ENCODE measurements around the gene ETV3L. TPM values are rescaled to one million over a fixed set of nuclear protein-coding genes. Genes with fewer than 3 reads are reported as not detected.

ETV3L gene
- total RNA-seq, 1 donor: 0.10 TPM

DNA sequence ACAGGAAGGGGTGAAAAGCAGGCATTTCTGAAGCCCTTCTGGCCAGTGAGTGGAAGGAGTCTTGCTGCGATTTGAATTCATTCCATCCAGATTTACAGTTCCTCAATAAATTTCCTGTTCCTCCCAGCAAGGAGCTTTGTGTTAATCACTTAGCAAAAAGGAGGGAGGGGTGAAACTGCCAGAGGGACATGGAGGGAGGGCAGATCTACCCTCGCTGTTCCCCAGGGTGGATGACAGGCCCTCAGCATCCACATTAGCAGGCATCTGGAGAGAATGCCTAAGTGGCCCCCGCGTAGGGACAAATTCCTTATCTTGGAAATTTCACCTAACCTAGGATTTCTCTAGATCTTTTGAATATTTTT, 37.4 kb upstream of the ETV3L start:
- Histone ChIP-seq H3K27me3 (ENCODE audit: insufficient read depth, low read length) (no peaks in the 10 kb centered on the region), H3K4me3 (ENCODE audit: low read length) (peak overlapping the region; percentile 63), H3K4me1 (ENCODE audit: insufficient read depth, low read length) (peaks cover 51% of the 10 kb centered on the region), H3K9me3 (ENCODE audit: low read depth, low read length) (no peaks in the 10 kb centered on the region)

DNA sequence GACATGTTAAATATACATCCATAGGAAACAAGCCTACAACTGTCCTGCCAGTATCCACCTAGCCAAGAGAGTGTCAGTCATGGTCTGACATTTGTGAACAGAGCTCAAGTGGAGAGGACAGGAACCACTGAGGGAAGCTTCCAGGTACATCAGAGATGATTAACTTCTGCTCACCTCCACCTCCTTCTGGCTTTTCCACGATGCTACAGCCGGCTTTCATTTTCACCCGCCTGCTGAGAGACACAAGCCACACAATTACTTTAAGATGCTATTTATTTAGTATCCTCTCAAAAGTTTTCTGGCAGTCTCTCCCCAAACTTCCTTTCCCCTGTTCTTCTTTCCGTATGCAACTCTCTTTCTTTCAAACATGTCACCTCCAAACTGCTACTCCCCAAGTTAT, 36.5 kb upstream of the ETV3L start:
- H3K9me3 ChIP-seq (ENCODE audit: low read depth, low read length): no peaks in the 10 kb centered on the region
- no peaks in the 10 kb centered on the region for H3K27me3 ChIP-seq (ENCODE audit: insufficient read depth, low read length)
- H3K4me3 ChIP-seq (ENCODE audit: low read length): no peak overlapping the region
- peaks cover 52% of the 10 kb centered on the region for H3K4me1 ChIP-seq (ENCODE audit: insufficient read depth, low read length)

DNA sequence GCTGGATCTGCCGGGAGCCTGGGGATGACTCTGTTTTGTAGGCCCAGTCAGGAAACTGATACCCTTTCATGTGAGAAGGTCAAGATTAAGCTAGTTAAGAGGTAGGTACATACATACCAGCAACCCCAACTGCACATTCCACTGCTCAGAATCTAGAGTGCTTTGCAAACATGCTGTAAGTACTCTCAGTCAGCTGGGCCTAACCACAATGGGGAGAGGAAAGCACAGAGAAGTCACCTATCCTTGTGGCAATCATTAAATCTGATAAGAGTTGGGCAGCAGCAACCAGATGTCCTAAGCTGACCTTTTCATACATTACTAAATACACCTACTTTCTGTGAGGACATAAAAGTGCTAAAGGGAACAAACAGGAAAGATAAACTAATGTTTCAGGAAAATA, 36.0 kb upstream of the ETV3L start:
- no peak overlapping the region for H3K4me3 ChIP-seq (ENCODE audit: low read length)
- H3K4me1 ChIP-seq (ENCODE audit: insufficient read depth, low read length): peaks cover 52% of the 10 kb centered on the region
- H3K27me3 ChIP-seq (ENCODE audit: insufficient read depth, low read length): no peaks in the 10 kb centered on the region
- H3K9me3 ChIP-seq (ENCODE audit: low read depth, low read length): no peaks in the 10 kb centered on the region

DNA sequence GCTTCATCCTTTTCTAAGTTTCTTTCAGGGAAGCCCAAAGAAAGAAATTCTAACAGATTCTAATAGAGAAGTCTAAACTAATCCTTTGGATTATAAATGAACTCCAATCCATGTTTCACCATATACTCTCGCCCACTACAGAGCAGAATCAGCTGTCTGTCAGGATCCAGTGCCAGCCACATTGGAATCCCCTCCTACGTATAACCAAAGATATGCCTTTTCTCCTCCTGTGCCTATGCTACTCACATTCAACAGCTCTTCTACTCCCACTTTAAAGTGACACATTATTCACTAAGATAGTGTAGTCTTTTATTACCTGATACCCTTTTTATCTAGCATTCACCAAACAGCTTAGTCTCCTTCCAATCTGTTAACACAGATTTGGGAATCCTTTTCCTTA, 35.5 kb upstream of the ETV3L start:
- no peaks in the 10 kb centered on the region for H3K9me3 ChIP-seq (ENCODE audit: low read depth, low read length)
- no peaks in the 10 kb centered on the region for H3K27me3 ChIP-seq (ENCODE audit: insufficient read depth, low read length)
- no peak overlapping the region for H3K4me3 ChIP-seq (ENCODE audit: low read length)
- H3K4me1 ChIP-seq (ENCODE audit: insufficient read depth, low read length): peaks cover 52% of the 10 kb centered on the region

DNA sequence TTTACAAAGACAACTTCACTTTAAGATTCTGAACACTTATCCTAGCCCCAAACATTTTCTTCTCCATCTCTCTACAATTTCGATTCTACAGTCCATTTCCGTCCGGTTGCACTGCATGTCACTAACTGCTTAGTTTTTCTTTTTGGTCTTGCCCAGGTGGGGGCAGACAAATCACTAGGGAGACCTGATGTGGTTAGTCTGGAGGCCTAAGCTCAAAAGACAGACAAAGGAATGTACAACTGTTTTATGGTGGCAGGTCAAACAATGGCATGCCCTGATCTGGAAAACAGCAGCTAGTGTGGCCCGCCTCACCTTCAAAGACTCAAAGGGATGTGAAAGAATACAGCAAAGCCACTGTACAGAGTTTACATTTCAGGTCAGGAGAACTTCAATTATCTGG, 34.8 kb upstream of the ETV3L start:
- H3K27me3 ChIP-seq (ENCODE audit: insufficient read depth, low read length): no peaks in the 10 kb centered on the region
- H3K4me3 ChIP-seq (ENCODE audit: low read length): no peak overlapping the region
- H3K4me1 ChIP-seq (ENCODE audit: insufficient read depth, low read length): peaks cover 52% of the 10 kb centered on the region
- H3K9me3 ChIP-seq (ENCODE audit: low read depth, low read length): no peaks in the 10 kb centered on the region

DNA sequence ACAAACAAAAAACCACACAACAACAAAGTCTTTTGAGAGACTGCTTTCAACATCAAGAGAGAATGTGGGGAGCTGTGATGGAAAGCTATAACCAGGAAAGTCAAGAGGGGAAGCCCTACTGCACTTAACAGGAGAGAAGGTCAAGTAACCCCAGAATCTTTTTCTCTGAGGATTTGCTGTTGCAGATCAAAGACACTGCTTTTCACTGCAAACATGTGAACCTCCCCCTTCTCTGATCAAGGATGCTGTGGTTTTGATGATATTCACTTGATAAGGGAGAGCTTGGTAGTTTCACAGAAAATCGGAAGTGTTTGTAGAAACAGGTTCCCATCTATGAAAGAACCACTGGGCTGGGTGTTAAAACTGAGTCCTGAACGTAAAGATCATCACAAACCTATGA, 33.8 kb upstream of the ETV3L start:
- Histone ChIP-seq H3K4me3 (ENCODE audit: low read length) (no peak overlapping the region), H3K4me1 (ENCODE audit: insufficient read depth, low read length) (peaks cover 45% of the 10 kb centered on the region), H3K9me3 (ENCODE audit: low read depth, low read length) (no peaks in the 10 kb centered on the region), H3K27me3 (ENCODE audit: insufficient read depth, low read length) (no peaks in the 10 kb centered on the region)

DNA sequence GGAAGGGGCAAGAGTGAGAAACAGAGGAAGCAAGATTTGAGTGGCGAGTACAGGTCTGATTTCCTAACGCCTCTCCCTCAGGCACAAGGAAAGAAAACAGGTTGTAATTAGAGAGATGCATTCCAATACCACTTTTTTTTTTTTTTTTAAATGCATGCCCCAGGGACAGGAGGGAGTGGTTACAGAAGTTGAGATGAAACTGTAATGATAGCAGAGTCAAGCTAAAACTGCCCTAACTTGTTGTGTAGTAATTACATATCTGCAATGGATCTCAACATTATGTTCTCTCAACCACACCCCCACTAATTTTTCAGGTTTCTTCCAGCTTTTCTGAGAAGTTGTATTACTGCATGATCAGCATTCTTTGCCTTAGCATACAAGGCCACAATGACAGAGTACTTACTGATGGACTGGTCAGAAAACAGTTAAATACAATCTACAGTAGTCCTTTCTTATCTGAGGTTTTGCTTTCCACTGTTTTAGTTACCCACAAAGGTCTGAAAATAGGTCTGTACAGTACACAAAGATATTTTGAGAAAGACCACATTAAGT, 33.1 kb upstream of the ETV3L start:
- no peaks in the 10 kb centered on the region for H3K27me3 ChIP-seq (ENCODE audit: insufficient read depth, low read length)
- H3K4me3 ChIP-seq (ENCODE audit: low read length): no peak overlapping the region
- no peaks in the 10 kb centered on the region for H3K9me3 ChIP-seq (ENCODE audit: low read depth, low read length)
- H3K4me1 ChIP-seq (ENCODE audit: insufficient read depth, low read length): peaks cover 45% of the 10 kb centered on the region

DNA sequence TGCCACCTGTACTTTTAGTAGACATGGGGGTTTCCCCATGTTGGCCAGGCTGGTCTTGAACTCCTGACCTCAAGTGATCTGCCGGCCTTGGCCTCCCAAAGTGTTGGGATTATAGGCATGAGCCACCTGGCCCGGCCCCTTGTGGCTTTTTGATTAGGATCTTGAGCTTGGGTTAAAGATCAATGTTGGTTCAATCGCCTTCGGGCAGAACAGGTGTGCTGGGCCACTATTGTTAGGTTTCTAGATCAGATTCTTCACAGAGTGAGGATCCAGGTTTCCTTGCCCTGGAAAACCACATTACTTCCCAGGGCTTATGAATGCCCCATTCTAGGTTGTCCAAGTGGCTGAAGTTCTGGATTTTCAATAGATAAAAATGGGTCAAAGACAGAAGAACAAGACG, 32.5 kb upstream of the ETV3L start:
- Histone ChIP-seq H3K9me3 (ENCODE audit: low read depth, low read length) (no peaks in the 10 kb centered on the region), H3K27me3 (ENCODE audit: insufficient read depth, low read length) (no peaks in the 10 kb centered on the region), H3K4me1 (ENCODE audit: insufficient read depth, low read length) (peaks cover 40% of the 10 kb centered on the region)

DNA sequence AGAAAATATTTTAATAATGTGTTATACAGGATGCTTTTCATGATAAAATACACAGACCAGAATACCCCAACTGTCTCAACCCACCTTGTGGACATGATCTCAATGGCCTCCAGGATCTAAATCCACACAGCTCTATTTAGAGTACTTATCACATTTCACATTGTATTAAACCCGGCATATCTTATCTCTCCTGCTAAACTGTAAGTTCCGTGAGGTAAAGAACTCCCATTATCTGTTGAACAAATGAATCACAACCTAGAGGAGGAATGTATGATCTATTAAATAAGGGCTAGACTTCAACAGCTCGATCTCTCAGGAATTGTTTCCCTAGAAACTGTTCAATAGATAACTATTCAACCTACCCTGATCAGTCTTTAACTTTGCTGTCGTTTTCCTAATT, 31.7 kb upstream of the ETV3L start:
- H3K4me3 ChIP-seq (ENCODE audit: low read length): no peak overlapping the region
- H3K9me3 ChIP-seq (ENCODE audit: low read depth, low read length): no peaks in the 10 kb centered on the region
- H3K4me1 ChIP-seq (ENCODE audit: insufficient read depth, low read length): peaks cover 32% of the 10 kb centered on the region
- no peaks in the 10 kb centered on the region for H3K27me3 ChIP-seq (ENCODE audit: insufficient read depth, low read length)

More for the DNA sequence above, 32.5 kb upstream of the ETV3L start:
- no peak overlapping the region for H3K4me3 ChIP-seq (ENCODE audit: low read length)

DNA sequence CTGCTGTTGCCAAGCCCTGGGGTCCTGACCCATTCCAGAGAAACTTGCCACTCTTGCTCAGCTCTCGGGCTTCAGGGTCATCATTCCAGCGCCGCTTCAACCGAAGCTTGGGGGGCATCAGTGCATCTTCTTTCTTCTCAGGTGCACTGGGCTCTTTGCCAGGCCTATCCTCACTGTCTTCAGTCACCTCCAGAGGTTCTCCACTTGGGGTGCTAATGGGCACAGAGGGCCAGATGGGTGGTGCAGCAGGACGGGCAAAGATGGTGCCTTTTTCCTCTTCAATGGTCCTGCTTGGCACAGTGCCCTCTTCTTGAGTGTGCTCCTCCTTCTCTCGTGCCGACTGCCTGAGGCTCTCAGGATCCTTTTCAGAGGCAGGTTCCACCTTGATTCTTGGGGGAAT, 25.2 kb upstream of the ETV3L start:
- no peak overlapping the region for H3K4me3 ChIP-seq (ENCODE audit: low read length)
- no peaks in the 10 kb centered on the region for H3K9me3 ChIP-seq (ENCODE audit: low read depth, low read length)
- no peaks in the 10 kb centered on the region for H3K4me1 ChIP-seq (ENCODE audit: insufficient read depth, low read length)
- no peaks in the 10 kb centered on the region for H3K27me3 ChIP-seq (ENCODE audit: insufficient read depth, low read length)

DNA sequence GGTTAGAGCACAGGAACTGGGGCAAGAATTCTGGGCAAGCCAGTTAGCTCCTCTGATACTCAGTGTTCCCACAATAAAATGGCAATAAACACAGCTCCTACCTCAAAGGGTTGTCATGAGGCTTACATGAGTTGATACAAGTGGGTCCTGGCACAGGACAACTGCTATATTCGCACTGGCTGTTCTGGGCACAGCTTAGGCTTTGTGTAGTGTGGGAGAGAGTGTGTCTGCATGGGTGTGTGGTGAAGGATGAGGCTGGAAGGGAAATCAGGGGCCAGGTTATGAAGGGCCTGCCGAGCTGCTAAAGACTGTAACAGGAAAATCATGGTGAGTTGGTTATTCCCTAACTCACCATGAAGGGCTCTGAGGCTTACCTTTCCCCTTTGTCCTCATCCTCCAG, 19.8 kb upstream of the ETV3L start:
- Histone ChIP-seq H3K4me1 (ENCODE audit: insufficient read depth, low read length) (peaks cover 7% of the 10 kb centered on the region), H3K27me3 (ENCODE audit: insufficient read depth, low read length) (no peaks in the 10 kb centered on the region), H3K4me3 (ENCODE audit: low read length) (no peak overlapping the region), H3K9me3 (ENCODE audit: low read depth, low read length) (no peaks in the 10 kb centered on the region)

DNA sequence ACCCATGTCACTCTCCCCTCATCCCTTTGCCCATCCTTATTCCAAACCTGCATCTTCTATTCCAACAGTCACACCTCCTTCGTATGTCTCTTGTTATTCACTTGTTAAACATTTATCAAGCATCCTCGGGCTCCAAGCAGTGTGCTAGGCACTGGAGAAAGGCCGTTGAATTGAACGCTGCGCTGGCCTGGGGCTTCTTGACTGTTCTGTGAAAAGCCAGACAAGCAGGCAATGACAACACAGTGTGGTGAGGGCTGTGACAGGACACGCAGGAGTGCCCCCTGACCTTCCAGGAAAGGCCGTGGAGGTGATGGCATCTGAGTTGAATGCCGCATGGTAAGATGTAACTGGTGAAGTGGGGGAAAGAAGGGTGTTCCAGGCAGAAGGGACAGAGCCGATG, 19.4 kb upstream of the ETV3L start:
- Histone ChIP-seq H3K4me3 (ENCODE audit: low read length) (no peak overlapping the region), H3K9me3 (ENCODE audit: low read depth, low read length) (no peaks in the 10 kb centered on the region), H3K27me3 (ENCODE audit: insufficient read depth, low read length) (no peaks in the 10 kb centered on the region), H3K4me1 (ENCODE audit: insufficient read depth, low read length) (peaks cover 7% of the 10 kb centered on the region)

DNA sequence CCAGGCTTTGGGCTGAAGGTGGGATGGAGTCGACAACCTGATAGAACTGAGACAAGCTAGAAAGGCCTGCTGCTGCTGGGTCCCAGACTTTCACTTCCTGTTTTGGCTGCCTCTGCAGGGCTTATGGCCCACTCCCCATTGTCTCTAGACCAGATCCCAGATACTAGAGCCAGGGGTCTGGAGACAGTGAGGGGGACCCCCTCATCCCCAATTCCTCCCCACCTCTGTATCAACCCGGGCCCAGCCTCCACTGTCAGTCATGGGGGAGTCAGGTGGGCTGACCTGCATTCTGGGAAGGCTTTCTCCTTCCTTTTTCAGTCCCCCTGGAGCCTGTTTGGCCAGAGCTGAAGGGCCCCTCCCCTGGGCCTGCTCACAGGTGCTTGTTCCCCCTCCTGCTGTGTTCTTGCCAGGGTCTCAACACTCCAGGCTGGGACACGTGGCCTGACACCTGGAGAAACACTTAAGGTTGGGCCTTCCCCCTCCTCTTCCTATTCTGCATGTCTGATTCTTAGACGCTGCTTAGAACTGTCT, 18.0 kb upstream of the ETV3L start:
- Histone ChIP-seq H3K27me3 (ENCODE audit: insufficient read depth, low read length) (no peaks in the 10 kb centered on the region), H3K4me3 (ENCODE audit: low read length) (no peak overlapping the region), H3K4me1 (ENCODE audit: insufficient read depth, low read length) (peaks cover 18% of the 10 kb centered on the region), H3K9me3 (ENCODE audit: low read depth, low read length) (no peaks in the 10 kb centered on the region)

DNA sequence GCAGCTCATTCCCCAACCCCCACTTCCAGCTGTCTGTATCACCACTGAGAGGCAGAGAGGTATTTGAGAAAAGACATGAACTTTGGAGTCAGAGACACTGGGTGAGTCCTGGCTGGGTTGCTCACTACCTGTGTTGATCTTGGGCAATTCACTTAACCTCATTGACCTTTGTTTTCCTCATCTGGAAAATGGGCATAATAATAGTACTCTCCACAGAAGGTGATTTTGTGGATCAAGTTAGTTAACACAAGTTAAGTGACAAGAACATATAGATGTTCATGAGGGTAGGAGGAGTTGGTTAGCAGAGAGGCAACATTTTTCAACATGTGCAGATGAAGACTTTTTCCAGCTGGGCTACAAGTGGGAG, 17.1 kb upstream of the ETV3L start:
- Histone ChIP-seq H3K4me3 (ENCODE audit: low read length) (no peak overlapping the region), H3K27me3 (ENCODE audit: insufficient read depth, low read length) (no peaks in the 10 kb centered on the region), H3K9me3 (ENCODE audit: low read depth, low read length) (no peaks in the 10 kb centered on the region), H3K4me1 (ENCODE audit: insufficient read depth, low read length) (peaks cover 21% of the 10 kb centered on the region)

DNA sequence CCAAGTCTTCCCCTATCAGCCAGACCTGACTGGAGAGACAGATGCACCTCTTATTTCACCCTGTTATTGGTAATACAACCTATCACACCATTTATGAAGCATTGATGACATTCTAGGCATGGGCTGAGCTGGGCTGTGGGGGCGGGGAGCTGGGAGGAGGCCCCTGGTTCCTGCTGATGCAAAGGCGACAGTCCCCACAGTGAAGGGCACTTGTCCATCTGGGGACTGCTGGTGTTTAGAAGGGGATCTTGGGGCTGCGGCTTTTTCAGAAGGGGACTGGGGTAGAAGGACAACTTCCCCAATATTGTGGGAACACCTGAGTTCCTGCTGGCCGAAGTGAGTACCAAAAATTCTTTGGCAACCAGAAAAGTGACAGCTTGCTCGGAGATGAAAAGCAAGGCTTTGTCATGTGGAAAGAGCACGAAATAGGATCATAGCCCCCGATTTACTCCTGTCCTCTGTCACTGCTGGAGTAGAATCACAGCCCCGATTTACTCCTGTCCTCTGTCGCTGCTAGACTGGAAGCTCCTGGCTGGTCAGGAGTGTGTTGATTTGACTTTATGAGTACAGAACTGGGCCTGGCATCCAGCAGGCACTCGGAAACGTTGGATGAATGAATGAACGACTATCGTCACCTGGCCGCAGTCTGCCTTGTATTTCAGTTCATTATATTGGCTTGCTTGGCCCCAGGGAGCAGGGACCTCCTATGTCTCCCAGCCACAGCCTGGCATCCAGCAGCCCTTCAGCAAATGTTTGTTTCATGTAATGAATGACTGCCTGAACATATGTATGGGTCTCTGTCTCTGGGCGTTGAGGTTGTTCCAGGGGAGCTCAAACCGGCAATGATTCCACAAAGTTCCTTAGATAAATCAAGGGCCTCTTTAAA, 16.5 kb upstream of the ETV3L start:
- Histone ChIP-seq H3K4me1 (ENCODE audit: insufficient read depth, low read length) (peaks cover 21% of the 10 kb centered on the region), H3K27me3 (ENCODE audit: insufficient read depth, low read length) (no peaks in the 10 kb centered on the region), H3K9me3 (ENCODE audit: low read depth, low read length) (no peaks in the 10 kb centered on the region), H3K4me3 (ENCODE audit: low read length) (no peak overlapping the region)

DNA sequence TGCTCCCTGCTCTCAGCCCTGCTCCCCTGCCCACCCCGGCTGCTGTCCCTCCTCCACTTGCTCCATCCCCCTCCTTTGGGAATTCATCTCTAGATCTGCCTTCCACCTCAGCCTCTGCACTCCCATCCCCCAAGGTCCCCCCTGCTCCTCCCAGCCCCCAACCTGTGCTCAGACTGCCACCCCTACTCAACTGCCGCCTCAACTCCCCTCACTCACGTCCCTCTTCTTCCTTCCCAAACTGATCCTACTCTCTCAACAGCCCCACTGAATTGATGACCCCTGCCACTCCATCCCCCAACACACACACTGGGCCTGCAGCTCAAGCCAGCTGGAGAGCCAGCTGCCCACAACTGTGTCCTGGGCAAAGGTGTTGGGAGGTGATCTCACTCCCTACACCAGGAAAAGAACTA, 15.8 kb upstream of the ETV3L start:
- peaks cover 21% of the 10 kb centered on the region for H3K4me1 ChIP-seq (ENCODE audit: insufficient read depth, low read length)
- no peak overlapping the region for H3K4me3 ChIP-seq (ENCODE audit: low read length)
- H3K9me3 ChIP-seq (ENCODE audit: low read depth, low read length): no peaks in the 10 kb centered on the region
- H3K27me3 ChIP-seq (ENCODE audit: insufficient read depth, low read length): no peaks in the 10 kb centered on the region
